C4-2B (cell line): ENCODE data around the gene KCNC1.

Experiments
- ZFX ChIP-seq: fragments of 450-650 bp; IDR thresholded peaks from 2 replicates; pipeline ENCODE4 v1.6.1; 2017
- TF ChIP-seq, protein P1 (sequence below): fragments of 450-650 bp; conservative IDR thresholded peaks from 2 replicates; pipeline ENCODE4 v1.5.1; 2017; ENCODE audit warnings: mild to moderate bottlenecking

- TF ChIP-seq, protein P1, sequence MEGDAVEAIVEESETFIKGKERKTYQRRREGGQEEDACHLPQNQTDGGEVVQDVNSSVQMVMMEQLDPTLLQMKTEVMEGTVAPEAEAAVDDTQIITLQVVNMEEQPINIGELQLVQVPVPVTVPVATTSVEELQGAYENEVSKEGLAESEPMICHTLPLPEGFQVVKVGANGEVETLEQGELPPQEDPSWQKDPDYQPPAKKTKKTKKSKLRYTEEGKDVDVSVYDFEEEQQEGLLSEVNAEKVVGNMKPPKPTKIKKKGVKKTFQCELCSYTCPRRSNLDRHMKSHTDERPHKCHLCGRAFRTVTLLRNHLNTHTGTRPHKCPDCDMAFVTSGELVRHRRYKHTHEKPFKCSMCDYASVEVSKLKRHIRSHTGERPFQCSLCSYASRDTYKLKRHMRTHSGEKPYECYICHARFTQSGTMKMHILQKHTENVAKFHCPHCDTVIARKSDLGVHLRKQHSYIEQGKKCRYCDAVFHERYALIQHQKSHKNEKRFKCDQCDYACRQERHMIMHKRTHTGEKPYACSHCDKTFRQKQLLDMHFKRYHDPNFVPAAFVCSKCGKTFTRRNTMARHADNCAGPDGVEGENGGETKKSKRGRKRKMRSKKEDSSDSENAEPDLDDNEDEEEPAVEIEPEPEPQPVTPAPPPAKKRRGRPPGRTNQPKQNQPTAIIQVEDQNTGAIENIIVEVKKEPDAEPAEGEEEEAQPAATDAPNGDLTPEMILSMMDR, result no peak
- no peak for TF ChIP-seq ZFX
These were observed 10.3 kb upstream of the KCNC1 start for GRCh38 chr11:17724020-17724908.
